Osteoblast (primary cell): Measurements from ENCODE around the gene PSIP1. TPM values are rescaled to one million over a fixed set of nuclear protein-coding genes. Genes with fewer than 3 reads are reported as not detected.

Experiments
- DNase-seq: peaks from one replicate; pipeline ENCODE4 v3.0.0; 2011; ENCODE audit warnings: low spot score, mixed read lengths; ENCODE audit not compliant: insufficient read length; ENCODE audit errors: missing footprints
- H2AFZ ChIP-seq: 2 replicates; pipeline ENCODE4 v1.6.0; 2011; ENCODE audit warnings: mild to moderate bottlenecking, low read length
- H3K27ac ChIP-seq: 2 replicates; pipeline ENCODE4 v1.5.1; 2011; ENCODE audit warnings: mild to moderate bottlenecking, low read depth, low read length, moderate library complexity
- H3K27me3 ChIP-seq: 2 replicates; pipeline ENCODE4 v1.6.0; 2012; ENCODE audit warnings: mild to moderate bottlenecking, control low read depth, inconsistent platforms, low read length, moderate library complexity; ENCODE audit not compliant: insufficient read depth
- H3K36me3 ChIP-seq: 2 replicates; pipeline ENCODE4 v1.5.1; 2011; ENCODE audit warnings: mild to moderate bottlenecking, low read length, control low read depth, moderate library complexity; ENCODE audit not compliant: insufficient read depth
- H3K4me1 ChIP-seq: 2 replicates; pipeline ENCODE4 v1.5.1; 2011; ENCODE audit warnings: mild to moderate bottlenecking, low read length, control low read depth, moderate library complexity; ENCODE audit not compliant: insufficient read depth
- H3K4me2 ChIP-seq: 2 replicates; pipeline ENCODE4 v1.6.0; 2011; ENCODE audit warnings: mild to moderate bottlenecking, low read length; ENCODE audit not compliant: insufficient read depth
- H3K4me3 ChIP-seq: fragments of 200-600 bp; sonication (generic); 3 replicates; pipeline ENCODE4 v1.5.1; 2012; ENCODE audit warnings: mild to moderate bottlenecking, low read length, inconsistent platforms; ENCODE audit not compliant: insufficient read depth
- H3K79me2 ChIP-seq: 2 replicates; pipeline ENCODE4 v1.6.0; 2012; ENCODE audit warnings: mild to moderate bottlenecking, low read length, control low read depth, inconsistent platforms; ENCODE audit not compliant: insufficient read depth
- H3K9me3 ChIP-seq: 2 replicates; pipeline ENCODE4 v1.5.1; 2011; ENCODE audit warnings: low read depth, low read length, control low read depth
- H4K20me1 ChIP-seq: 2 replicates; pipeline ENCODE4 v1.6.0; 2012; ENCODE audit warnings: mild to moderate bottlenecking, low read length, control low read depth; ENCODE audit not compliant: insufficient read depth
- CTCF ChIP-seq: IDR thresholded peaks from 2 replicates; pipeline ENCODE4 v1.5.1; 2011; ENCODE audit warnings: mild to moderate bottlenecking, low read depth, low read length, moderate library complexity; ENCODE audit errors: extremely low read depth
- small RNA-seq: library from RNA; depleted of rRNA; stranded (forward); fragments of <200 nt; gene quantifications from one replicate; pipeline ENCODE3, GENCODE V24; 2012
- total RNA-seq: library from RNA; depleted of rRNA; stranded (reverse); fragments of >200 nt; gene quantifications from 2 replicates; pipeline ENCODE4 v1.2.3, GENCODE V29; 2012

The PSIP1 gene
- total RNA-seq, 1 donor: 45.2 TPM

- H3K36me3 ChIP-seq: no peaks in the 10 kb centered on the region
- no peak overlapping the region for H3K4me2 ChIP-seq
- H3K79me2 ChIP-seq: no peaks in the 10 kb centered on the region
- no peaks in the 10 kb centered on the region for H3K9me3 ChIP-seq
- peak; percentile 50 for TF ChIP-seq CTCF
- H3K27me3 ChIP-seq: no peaks in the 10 kb centered on the region
- no peak overlapping the region for H3K27ac ChIP-seq
- DNase-seq: no peak
- no peaks in the 10 kb centered on the region for H4K20me1 ChIP-seq
- no peak overlapping the region for H3K4me3 ChIP-seq
- peak overlapping the region; percentile 3 for H2AFZ ChIP-seq
- peaks cover 10% of the 10 kb centered on the region for H3K4me1 ChIP-seq
These were observed 93.9 kb downstream of the PSIP1 start for GRCh38 chr9:15416880-15417279.

Small RNA genes within 50 kb of the gene (small RNA-seq; reads per million reads assigned to genes)
- not detected for gene AL513423.1
- not detected for gene RN7SL98P
- gene RNU6-246P: not detected
- gene RNU6-319P: not detected

Other genes with a start within 250 kb of the PSIP1 start
- 14.1 and 18.5 TPM in 2 replicates for gene TTC39B, start 203.8 kb downstream of the PSIP1 start, total RNA-seq
- gene SNAPC3, start 88.1 kb downstream of the PSIP1 start, total RNA-seq: 30.4 TPM in 2 replicates
- gene CCDC171, start 42.1 kb upstream of the PSIP1 start, total RNA-seq: 5.8 and 8.0 TPM in 2 replicates